AG09309 (cell line): ENCODE results near the gene CHST2.

Experiments
- DNase-seq: peaks from one replicate; pipeline ENCODE4 v3.0.0-alpha.2; 2010; ENCODE audit warnings: low read depth
- H3K4me3 ChIP-seq: 2 replicates; pipeline ENCODE4 v1.5.1; 2011; ENCODE audit warnings: mild to moderate bottlenecking, low read depth, low read length, moderate library complexity; ENCODE audit not compliant: control insufficient read depth
- CTCF ChIP-seq: IDR thresholded peaks from 2 replicates; pipeline ENCODE4 v1.5.1; 2011; ENCODE audit warnings: mild to moderate bottlenecking, low read depth, low read length, inconsistent platforms; ENCODE audit not compliant: insufficient read depth, control insufficient read depth; ENCODE audit errors: missing control alignments

The CHST2 gene

GRCh38 chr3:143123353-143123984 is 3.9 kb downstream of the CHST2 start:
- no peak overlapping the region for H3K4me3 ChIP-seq
- no peak for DNase-seq
- TF ChIP-seq CTCF: no peak

- no peak for TF ChIP-seq CTCF
- DNase-seq: no peak
Measured at GRCh38 chr3:143124601-143125520, 5.3 kb downstream of the CHST2 start.

GRCh38 chr3:143127801-143128200 is 8.2 kb downstream of the CHST2 start:
- TF ChIP-seq CTCF: no peak
- DNase-seq: no peak
- H3K4me3 ChIP-seq: no peak overlapping the region

More at GRCh38 chr3:143124601-143125520, 5.3 kb downstream of the CHST2 start:
- no peak overlapping the region for H3K4me3 ChIP-seq

- DNase-seq: no peak
- no peak for TF ChIP-seq CTCF
- no peak overlapping the region for H3K4me3 ChIP-seq
Measured at GRCh38 chr3:143128227-143128955, 8.8 kb downstream of the CHST2 start.

GRCh38 chr3:143132246-143132980 is 12.8 kb downstream of the CHST2 start:
- no peak for TF ChIP-seq CTCF
- DNase-seq: no peak
- H3K4me3 ChIP-seq: no peak overlapping the region

- H3K4me3 ChIP-seq: no peak overlapping the region
Measured at GRCh38 chr3:143134471-143134870, 14.9 kb downstream of the CHST2 start.

More at GRCh38 chr3:143134471-143134870, 14.9 kb downstream of the CHST2 start:
- TF ChIP-seq CTCF: no peak
- DNase-seq: no peak
